Astrocyte of the spinal cord (primary cell): Measurements from ENCODE around the gene NPAS3.

Experiments used
- DNase-seq: peaks from one replicate; pipeline ENCODE4 v3.0.0; 2011; ENCODE audit warnings: low read depth, low spot score
- H3K4me3 ChIP-seq: 2 replicates; pipeline ENCODE4 v1.5.1; 2011; ENCODE audit warnings: low read depth, mild to moderate bottlenecking, low read length, moderate library complexity
- in situ Hi-C: cut with HindIII; loops from 2 replicates; pipeline ENCODE4 v1.10.0; 2017; ENCODE audit warnings: low sequenced_read_pairs
- TF ChIP-seq, protein P1 (sequence below): IDR thresholded peaks from 2 replicates; pipeline ENCODE4 v1.5.1; 2012; ENCODE audit warnings: low read depth, mild to moderate bottlenecking, low read length, inconsistent platforms

Gene NPAS3

DNA sequence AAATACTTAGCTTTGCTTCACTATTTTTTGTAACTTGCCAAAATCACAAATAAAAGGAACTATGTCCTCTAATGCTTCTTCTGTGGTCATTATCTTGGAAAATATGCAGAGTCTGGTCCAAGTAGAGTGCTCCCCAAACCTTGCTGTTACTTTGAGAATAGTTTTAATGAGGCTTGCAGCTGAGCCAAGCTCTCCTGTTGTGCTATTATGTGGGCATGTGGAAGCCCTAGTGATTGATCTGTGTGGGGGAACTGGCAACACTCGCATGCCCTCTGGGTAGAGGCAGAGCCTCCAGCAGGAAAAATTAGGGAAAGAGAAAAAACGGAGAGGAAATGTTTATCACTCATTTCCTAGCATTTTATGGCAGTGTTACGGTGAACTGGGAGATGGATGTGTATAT lies 539.1 kb downstream of the NPAS3 start:
- no peak overlapping the region for H3K4me3 ChIP-seq
- TF ChIP-seq, protein P1, sequence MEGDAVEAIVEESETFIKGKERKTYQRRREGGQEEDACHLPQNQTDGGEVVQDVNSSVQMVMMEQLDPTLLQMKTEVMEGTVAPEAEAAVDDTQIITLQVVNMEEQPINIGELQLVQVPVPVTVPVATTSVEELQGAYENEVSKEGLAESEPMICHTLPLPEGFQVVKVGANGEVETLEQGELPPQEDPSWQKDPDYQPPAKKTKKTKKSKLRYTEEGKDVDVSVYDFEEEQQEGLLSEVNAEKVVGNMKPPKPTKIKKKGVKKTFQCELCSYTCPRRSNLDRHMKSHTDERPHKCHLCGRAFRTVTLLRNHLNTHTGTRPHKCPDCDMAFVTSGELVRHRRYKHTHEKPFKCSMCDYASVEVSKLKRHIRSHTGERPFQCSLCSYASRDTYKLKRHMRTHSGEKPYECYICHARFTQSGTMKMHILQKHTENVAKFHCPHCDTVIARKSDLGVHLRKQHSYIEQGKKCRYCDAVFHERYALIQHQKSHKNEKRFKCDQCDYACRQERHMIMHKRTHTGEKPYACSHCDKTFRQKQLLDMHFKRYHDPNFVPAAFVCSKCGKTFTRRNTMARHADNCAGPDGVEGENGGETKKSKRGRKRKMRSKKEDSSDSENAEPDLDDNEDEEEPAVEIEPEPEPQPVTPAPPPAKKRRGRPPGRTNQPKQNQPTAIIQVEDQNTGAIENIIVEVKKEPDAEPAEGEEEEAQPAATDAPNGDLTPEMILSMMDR, result no peak
- peak; percentile 11 for DNase-seq
- in situ Hi-C loops, result no loop called here

DNA sequence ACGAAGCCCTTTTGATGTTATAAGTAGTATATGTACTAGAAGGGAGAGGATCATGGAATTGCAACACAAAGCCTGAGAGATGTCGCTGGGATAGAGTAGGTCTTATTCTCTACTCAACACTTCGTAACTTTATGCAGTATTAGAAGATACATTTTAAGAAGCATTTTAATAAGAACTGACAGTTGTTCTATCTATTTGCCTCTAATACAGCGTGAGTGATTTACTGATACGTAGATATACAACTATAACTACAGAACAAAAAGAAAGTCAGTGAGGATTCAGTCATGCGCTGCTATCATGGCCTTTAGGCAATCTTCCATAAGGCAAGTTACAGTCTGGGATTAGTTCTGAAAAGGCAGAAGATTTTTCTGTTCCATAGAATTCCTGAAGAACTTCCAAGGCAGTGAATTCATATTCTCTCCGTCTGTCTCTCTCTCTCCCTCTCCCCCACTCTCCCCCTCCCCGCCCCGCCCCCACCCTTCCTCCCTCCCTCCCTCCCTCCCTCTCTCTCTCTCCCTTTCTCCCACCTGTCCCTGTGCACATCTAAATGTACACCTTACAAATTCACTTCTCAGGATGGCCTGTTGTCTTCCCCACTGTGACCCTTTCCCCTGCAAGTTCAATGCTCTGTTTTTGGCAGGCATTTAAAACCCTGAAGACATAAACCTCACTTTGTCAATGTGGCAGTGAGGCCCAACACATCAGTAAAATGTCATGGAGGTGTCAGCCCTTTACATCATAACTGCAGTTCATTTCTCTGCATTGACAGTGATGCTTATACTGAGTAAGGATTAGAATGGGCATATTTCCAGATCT lies 541.6 kb downstream of the NPAS3 start:
- in situ Hi-C loops, result no loop called here
- H3K4me3 ChIP-seq, result no peak overlapping the region
- TF ChIP-seq, protein P1, result no peak
- no peak for DNase-seq

DNA sequence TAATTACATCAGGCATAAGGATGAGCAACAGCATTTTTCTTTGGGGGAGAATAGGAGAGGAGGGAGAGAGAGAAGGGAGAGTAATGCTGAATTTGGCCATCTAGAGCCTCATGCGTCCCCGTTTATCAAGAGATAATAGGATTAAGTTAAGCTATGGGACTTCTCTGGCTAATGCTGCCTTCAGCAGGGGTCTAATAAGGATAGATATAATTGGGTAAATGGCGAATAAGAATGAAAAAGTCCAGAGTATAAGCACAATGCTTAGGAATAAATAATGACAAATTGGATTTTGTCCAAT lies 542.2 kb downstream of the NPAS3 start:
- TF ChIP-seq, protein P1, result no peak
- H3K4me3 ChIP-seq, result no peak overlapping the region
- in situ Hi-C loops, result no loop called here
- no peak for DNase-seq

DNA sequence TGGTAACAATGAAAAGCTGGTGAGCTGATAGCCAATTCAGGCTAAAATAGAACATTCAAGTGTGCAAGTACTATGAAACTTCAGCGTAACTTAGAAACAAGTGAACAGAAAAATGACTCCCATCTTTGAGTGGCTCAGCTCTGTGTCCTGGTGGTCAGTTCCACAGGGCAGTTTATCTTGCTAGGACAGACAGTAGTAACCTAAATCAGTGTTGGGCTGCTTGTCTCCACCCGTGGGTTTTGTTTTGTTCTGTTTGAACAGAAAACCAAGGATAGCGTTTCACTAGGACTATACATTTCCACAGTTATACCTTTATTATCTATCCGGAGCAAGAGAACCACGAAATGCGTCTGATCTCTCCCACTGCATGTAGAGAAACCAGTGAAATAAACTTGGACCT lies 544.4 kb downstream of the NPAS3 start:
- no peak for DNase-seq
- TF ChIP-seq, protein P1, result no peak
- in situ Hi-C loops, result no loop called here
- no peak overlapping the region for H3K4me3 ChIP-seq

DNA sequence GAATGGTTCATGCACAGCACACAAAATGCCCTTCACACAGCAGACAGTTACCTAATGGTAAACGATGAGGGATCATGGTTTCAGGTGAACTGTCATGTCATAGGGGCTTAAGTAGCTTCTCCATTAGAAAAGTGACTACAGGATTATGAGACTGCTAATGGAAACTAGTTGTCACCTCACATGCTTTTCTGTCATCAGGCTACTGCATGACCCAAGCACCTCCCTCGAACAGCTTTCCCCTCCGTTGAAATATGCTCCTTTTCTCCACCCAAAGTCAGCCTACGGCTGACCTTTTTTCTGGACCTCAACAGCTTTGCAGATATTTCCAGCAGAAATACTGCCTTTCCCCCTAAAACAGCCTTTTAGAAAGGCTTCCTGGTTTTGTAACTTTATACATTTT lies 544.9 kb downstream of the NPAS3 start:
- in situ Hi-C loops, result no loop called here
- DNase-seq, result no peak
- TF ChIP-seq, protein P1, result no peak
- H3K4me3 ChIP-seq, result no peak overlapping the region

DNA sequence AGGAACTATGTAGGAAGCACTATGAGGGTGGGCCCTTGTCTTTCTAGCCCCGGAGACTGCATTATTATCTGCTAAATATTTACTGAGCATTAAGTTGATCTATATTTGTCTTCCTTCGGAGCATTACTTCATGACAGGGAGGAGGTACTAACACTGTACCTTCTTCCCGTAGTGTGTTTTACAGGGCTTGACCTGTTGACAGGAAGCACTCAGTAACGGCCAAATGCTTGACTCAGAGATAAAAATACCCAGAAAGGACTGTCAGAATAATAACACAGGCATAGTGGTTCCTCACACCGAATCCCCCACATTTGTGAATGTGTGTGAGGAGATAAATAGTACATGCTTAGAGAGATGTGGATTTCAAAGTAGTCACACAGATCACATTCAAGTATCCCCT lies 545.6 kb downstream of the NPAS3 start:
- no peak for DNase-seq
- TF ChIP-seq, protein P1, result no peak
- in situ Hi-C loops, result no loop called here
- H3K4me3 ChIP-seq, result no peak overlapping the region
